GM19025 (cell line): Measurements from ENCODE around the gene SPINDOC.
"Not testable (repeated sequence)": the region's sequence is repeated elsewhere in the genome, so short reads cannot be mapped to it uniquely, and the experiment has no call there.

Source experiments
- ATAC-seq: cut with Tn5 transposase; IDR thresholded peaks from one replicate; pipeline ENCODE4 v1.9.1; 2021; ENCODE audit warnings: mild to moderate bottlenecking, low read depth, moderate library complexity; ENCODE audit not compliant: unreplicated experiment

SPINDOC gene

GRCh38 chr11:63813035-63813562, at the start of gene SPINDOC:
Gene SPINDOC, plus strand, starts transcription at chr11:63813456. Its CDS starts 231 bp downstream, at chr11:63813687.
- ATAC-seq = peak; percentile 92

- ATAC-seq = no peak
Measured at GRCh38 chr11:63763496-63764339, 49.5 kb upstream of the SPINDOC start.

- no peak for ATAC-seq
Measured at GRCh38 chr11:63764340-63764678, 48.9 kb upstream of the SPINDOC start.

GRCh38 chr11:63764679-63765647, 48.3 kb upstream of the SPINDOC start:
- no peak for ATAC-seq

- no peak for ATAC-seq
Measured at GRCh38 chr11:63765688-63766241, 47.5 kb upstream of the SPINDOC start.

GRCh38 chr11:63766531-63767235, 46.6 kb upstream of the SPINDOC start:
- ATAC-seq = no peak

- no peak for ATAC-seq
Measured at GRCh38 chr11:63767267-63767564, 46.0 kb upstream of the SPINDOC start.

GRCh38 chr11:63767565-63768236, 45.6 kb upstream of the SPINDOC start:
- ATAC-seq = no peak

GRCh38 chr11:63768237-63769041, 44.8 kb upstream of the SPINDOC start, which contains the start of gene ZFTA:
Gene ZFTA, minus strand, starts transcription at chr11:63768775. Its CDS starts 153 bp downstream, at chr11:63768622.
- ATAC-seq = no peak

GRCh38 chr11:63769042-63769713, 44.1 kb upstream of the SPINDOC start:
- no peak for ATAC-seq

GRCh38 chr11:63769714-63770455, 43.4 kb upstream of the SPINDOC start:
- no peak for ATAC-seq

- ATAC-seq = no peak
Measured at GRCh38 chr11:63770763-63771162, 42.5 kb upstream of the SPINDOC start.

GRCh38 chr11:63771741-63772318, 41.4 kb upstream of the SPINDOC start:
- not testable (repeated sequence) for ATAC-seq

- ATAC-seq = no peak
Measured at GRCh38 chr11:63775191-63775590, 38.1 kb upstream of the SPINDOC start.

GRCh38 chr11:63779039-63779438, 34.2 kb upstream of the SPINDOC start:
- no peak for ATAC-seq

- ATAC-seq = no peak
Measured at GRCh38 chr11:63782749-63783148, 30.5 kb upstream of the SPINDOC start.

- no peak for ATAC-seq
Measured at GRCh38 chr11:63783925-63784592, 29.2 kb upstream of the SPINDOC start.
